ENCODE measurements around the gene RNF43.

The RNF43 gene

DNA sequence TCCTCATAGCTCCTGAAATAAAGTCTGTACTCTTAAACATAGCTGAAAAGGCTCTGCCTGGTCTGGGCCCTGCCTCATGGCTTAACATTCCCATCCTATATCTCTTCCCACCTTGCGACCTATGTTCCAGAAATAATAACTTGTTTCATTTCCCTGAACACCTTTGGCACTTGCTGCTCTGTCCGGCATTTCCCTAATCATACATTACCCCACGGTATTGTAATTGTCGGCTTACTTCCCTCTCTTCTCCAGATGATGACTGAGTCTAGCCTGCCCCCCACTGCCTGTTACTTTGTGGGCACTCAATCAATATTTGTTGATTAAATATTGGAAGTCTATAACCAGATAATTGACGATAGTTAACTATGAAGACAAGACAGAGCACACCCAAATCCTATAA is 42.1 kb downstream of the RNF43 start:
- DNase-seq (ENCODE audit: low spot score): no peak
- in situ Hi-C loops (cut with MboI; ENCODE audit: low pct_unique_long_range_greater_than_20kb, low sequenced_read_pairs, unreplicated experiment): no loop called here
- TF ChIP-seq CTCF (IDR thresholded peaks at IDR 0.05; ENCODE audit: extremely low read depth, insufficient read depth, missing control alignments): no peak

- TF ChIP-seq CTCF (IDR thresholded peaks at IDR 0.05; ENCODE audit: extremely low read depth, insufficient read depth, missing control alignments): no peak
- in situ Hi-C loops (cut with MboI; ENCODE audit: low pct_unique_long_range_greater_than_20kb, low sequenced_read_pairs, unreplicated experiment): no loop called here
- DNase-seq (ENCODE audit: low spot score): no peak
Measured at GRCh38 chr17:58373923-58374322, 43.4 kb downstream of the RNF43 start.

- no peak for DNase-seq (ENCODE audit: low spot score)
- in situ Hi-C loops (cut with MboI; ENCODE audit: low pct_unique_long_range_greater_than_20kb, low sequenced_read_pairs, unreplicated experiment): no loop called here
- TF ChIP-seq CTCF (IDR thresholded peaks at IDR 0.05; ENCODE audit: extremely low read depth, insufficient read depth, missing control alignments): no peak
Measured at GRCh38 chr17:58373003-58373402, 44.3 kb downstream of the RNF43 start.

DNA sequence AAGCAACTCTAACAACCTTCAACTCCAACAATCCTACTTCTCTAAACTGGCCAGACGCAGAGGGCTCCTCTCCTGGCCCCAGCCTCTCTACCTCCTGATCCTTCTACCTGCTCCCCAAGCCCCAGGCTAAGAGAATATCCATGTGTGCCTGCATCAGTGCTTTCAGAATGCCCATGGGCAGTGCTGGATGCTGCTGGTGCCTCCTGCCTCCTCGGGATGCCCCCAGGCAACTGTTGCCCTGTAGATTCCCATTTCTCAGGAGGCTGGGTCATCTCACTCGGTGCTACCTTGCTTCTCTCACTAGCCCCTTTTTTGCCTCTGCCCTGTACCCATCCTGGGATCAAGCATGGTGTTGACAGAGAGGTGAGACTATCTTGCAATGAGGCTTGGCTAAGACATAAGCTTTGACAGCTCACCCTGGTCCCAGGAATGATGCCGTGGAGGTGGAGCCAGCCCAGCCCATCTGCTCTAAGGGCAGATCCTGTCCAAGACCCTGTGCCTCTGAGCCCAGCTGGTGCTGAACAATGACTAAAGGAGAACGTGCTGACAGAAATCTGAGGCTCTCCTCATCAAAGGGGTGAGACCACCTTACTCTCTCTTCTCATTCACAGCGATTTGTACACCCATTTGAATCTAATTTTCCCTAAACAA is 45.9 kb downstream of the RNF43 start:
- no peak for DNase-seq (ENCODE audit: low spot score)
- in situ Hi-C loops (cut with MboI; ENCODE audit: low pct_unique_long_range_greater_than_20kb, low sequenced_read_pairs, unreplicated experiment): no loop called here
- no peak for TF ChIP-seq CTCF (IDR thresholded peaks at IDR 0.05; ENCODE audit: extremely low read depth, insufficient read depth, missing control alignments)

- no peak for DNase-seq (ENCODE audit: low spot score)
- in situ Hi-C loops (cut with MboI; ENCODE audit: low pct_unique_long_range_greater_than_20kb, low sequenced_read_pairs, unreplicated experiment): no loop called here
- no peak for TF ChIP-seq CTCF (IDR thresholded peaks at IDR 0.05; ENCODE audit: extremely low read depth, insufficient read depth, missing control alignments)
Measured at GRCh38 chr17:58370716-58371115, 46.6 kb downstream of the RNF43 start.

DNA sequence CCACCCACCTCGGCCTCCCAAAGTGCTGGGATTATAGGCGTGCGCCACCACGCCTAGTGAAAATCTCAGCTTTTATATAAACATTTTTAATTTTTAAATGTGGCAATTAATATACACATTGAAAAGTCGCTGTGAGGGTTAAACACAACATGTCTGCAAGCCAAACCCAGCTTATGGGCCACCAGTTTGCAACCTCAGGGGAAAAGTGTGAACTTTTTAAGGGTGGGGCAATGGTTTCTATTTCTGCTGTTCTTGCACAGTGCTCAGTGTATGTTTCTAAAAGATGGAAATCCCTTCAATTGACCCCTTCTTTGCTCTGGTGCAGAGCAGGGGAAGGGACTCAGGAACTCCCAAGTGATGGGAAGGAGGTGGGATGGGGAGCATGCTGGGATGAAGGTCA is 47.0 kb downstream of the RNF43 start:
- in situ Hi-C loops (cut with MboI; ENCODE audit: low pct_unique_long_range_greater_than_20kb, low sequenced_read_pairs, unreplicated experiment): no loop called here
- TF ChIP-seq CTCF (IDR thresholded peaks at IDR 0.05; ENCODE audit: extremely low read depth, insufficient read depth, missing control alignments): no peak
- no peak for DNase-seq (ENCODE audit: low spot score)

All from GM13977 (cell line).